K562 (cell line): ENCODE data around the gene NMRK2. TPM values are rescaled to one million over a fixed set of nuclear protein-coding genes. Genes with fewer than 3 reads are reported as not detected.

Source experiments
- ATF2 ChIP-seq: sonication (generic); formaldehyde crosslinking; IDR thresholded peaks from 2 replicates; pipeline ENCODE4 v1.8.1; 2022; ENCODE audit warnings: missing genetic modification reagents
- EWSR1 ChIP-seq: fragments of 450-650 bp; IDR thresholded peaks from 2 replicates; pipeline ENCODE4 v1.6.1; 2018; ENCODE audit warnings: borderline replicate concordance, mild to moderate bottlenecking, low read depth, moderate library complexity; ENCODE audit not compliant: partially characterized antibody
- MCM7 ChIP-seq, 2 experiments: fragments of 450-650 bp; IDR thresholded peaks; 2 replicates each; pipeline ENCODE4 v1.6.1; 2016 to 2018
- NBN ChIP-seq: fragments of 450-650 bp; IDR thresholded peaks from 2 replicates; pipeline ENCODE4 v1.6.1; 2016; ENCODE audit warnings: low read depth, mild to moderate bottlenecking
- NFIC ChIP-seq: fragments of 450-650 bp; IDR thresholded peaks from 2 replicates; pipeline ENCODE4 v1.6.1; 2017; ENCODE audit warnings: mild to moderate bottlenecking, inconsistent platforms
- NFYB ChIP-seq: IDR thresholded peaks from 2 replicates; pipeline ENCODE4 v1.6.1; 2011; ENCODE audit warnings: mild to moderate bottlenecking, moderate library complexity; ENCODE audit not compliant: insufficient read length; ENCODE audit errors: extremely low read depth
- NKRF ChIP-seq: fragments of 450-650 bp; IDR thresholded peaks from 2 replicates; pipeline ENCODE4 v1.6.1; 2016; ENCODE audit warnings: borderline replicate concordance
- RERE ChIP-seq: sonication (generic); formaldehyde crosslinking; IDR thresholded peaks from 2 replicates; pipeline ENCODE4 v1.8.0; 2023; ENCODE audit warnings: missing genetic modification reagents, mild to moderate bottlenecking, borderline replicate concordance
- TARDBP ChIP-seq: fragments of 450-650 bp; IDR thresholded peaks from 2 replicates; pipeline ENCODE4 v1.6.1; 2016
- XRCC4 ChIP-seq: IDR thresholded peaks from one replicate; pipeline ENCODE4 v1.6.1; 2011; ENCODE audit not compliant: insufficient read depth, insufficient read length; ENCODE audit errors: extremely low read depth
- polyA plus RNA-seq, 8 experiments: library from polyadenylated mRNA; depleted of rRNA in 4 of 8; stranded (reverse) in 5 of 8; unstranded in 3 of 8; fragments of >200 nt; fragmentation: Nextera tagmentation in 2 of 8; fragmentation: Illumina TruSeq in 1 of 8; extraction: Ambion mirVana in 2 of 8; extraction: Trizol in 1 of 8; gene quantifications; 2 replicates each; pipeline versions ENCODE4 v1.2.1 to v1.2.3, GENCODE V29; 2011 to 2014; ENCODE audit warnings: inconsistent platforms in 1 of 8, missing spikeins in 1 of 8
- total RNA-seq, 7 experiments: library from RNA; depleted of rRNA in 6 of 7; stranded (reverse); fragments of >200 nt in 6 of 7; fragmentation: Illumina TruSeq in 2 of 7; extraction: Trizol in 2 of 7; gene quantifications; 2 replicates each; pipeline versions ENCODE4 v1.2.1 to v1.2.3, GENCODE V29; 2011 to 2021; ENCODE audit warnings: low replicate concordance in 1 of 7
- TF ChIP-seq, protein P1 (sequence below): fragments of 450-650 bp; IDR thresholded peaks from 2 replicates; pipeline ENCODE4 v1.6.1; 2018; ENCODE audit not compliant: partially characterized antibody
- TF ChIP-seq, protein P2 (sequence below): sonication (generic); formaldehyde crosslinking; IDR thresholded peaks from 2 replicates; pipeline ENCODE4 v1.8.0; 2022; ENCODE audit warnings: mild to moderate bottlenecking, low read depth, missing genetic modification reagents
- TF ChIP-seq, protein P3 (sequence below): fragments of 450-650 bp; formaldehyde crosslinking; IDR thresholded peaks from 2 replicates; pipeline ENCODE4 v1.4.0; 2022; ENCODE audit warnings: missing genetic modification characterization

NMRK2 gene
- total and polyA plus RNA-seq, 9 of the 15 experiments (the other 6 are each of a cell fraction or from before 2014, with no cell fraction given): not detected

DNA sequence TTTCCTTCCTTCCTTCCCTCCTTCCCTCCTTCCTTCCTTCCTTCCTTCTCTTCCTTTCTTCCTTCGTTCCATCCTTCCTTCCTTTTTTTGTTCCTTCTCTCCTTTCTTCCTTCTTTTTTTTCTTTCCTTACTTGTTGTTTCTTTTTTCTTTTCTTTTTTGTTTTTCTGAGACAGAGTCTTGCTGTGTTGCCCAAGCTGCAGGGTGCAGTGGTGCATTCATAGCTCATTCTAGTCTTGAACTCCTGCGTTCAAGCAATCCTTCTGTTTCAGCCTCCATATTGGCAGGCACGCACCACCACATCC, 57.9 kb downstream of the NMRK2 start (continued):
- TF ChIP-seq, protein P1, sequence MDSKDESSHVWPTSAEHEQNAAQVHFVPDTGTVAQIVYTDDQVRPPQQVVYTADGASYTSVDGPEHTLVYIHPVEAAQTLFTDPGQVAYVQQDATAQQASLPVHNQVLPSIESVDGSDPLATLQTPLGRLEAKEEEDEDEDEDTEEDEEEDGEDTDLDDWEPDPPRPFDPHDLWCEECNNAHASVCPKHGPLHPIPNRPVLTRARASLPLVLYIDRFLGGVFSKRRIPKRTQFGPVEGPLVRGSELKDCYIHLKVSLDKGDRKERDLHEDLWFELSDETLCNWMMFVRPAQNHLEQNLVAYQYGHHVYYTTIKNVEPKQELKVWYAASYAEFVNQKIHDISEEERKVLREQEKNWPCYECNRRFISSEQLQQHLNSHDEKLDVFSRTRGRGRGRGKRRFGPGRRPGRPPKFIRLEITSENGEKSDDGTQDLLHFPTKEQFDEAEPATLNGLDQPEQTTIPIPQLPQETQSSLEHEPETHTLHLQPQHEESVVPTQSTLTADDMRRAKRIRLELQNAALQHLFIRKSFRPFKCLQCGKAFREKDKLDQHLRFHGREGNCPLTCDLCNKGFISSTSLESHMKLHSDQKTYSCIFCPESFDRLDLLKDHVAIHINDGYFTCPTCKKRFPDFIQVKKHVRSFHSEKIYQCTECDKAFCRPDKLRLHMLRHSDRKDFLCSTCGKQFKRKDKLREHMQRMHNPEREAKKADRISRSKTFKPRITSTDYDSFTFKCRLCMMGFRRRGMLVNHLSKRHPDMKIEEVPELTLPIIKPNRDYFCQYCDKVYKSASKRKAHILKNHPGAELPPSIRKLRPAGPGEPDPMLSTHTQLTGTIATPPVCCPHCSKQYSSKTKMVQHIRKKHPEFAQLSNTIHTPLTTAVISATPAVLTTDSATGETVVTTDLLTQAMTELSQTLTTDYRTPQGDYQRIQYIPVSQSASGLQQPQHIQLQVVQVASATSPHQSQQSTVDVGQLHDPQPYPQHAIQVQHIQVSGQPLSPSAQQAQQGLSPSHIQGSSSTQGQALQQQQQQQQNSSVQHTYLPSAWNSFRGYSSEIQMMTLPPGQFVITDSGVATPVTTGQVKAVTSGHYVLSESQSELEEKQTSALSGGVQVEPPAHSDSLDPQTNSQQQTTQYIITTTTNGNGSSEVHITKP: no peak
- TF ChIP-seq NFIC (peak; percentile 15; the same call in 1 of the 2 replicates), RERE (CRISPR knock-in tag) (no peak), EWSR1 (no peak), NBN (0 out of 2 replicates have a peak, but pooled peaks have one; percentile 78), ATF2 (CRISPR knock-in tag) (no peak), TARDBP (no peak), MCM7 (IDR thresholded peaks at IDR 0.05) (peak in 1 of 2 experiments; percentile 68; a peak in 1 of 4 replicates), NKRF (peak; percentile 72; the same call in 1 of the 2 replicates), NFYB (no peak), XRCC4 (no peak)
- TF ChIP-seq, protein P2, sequence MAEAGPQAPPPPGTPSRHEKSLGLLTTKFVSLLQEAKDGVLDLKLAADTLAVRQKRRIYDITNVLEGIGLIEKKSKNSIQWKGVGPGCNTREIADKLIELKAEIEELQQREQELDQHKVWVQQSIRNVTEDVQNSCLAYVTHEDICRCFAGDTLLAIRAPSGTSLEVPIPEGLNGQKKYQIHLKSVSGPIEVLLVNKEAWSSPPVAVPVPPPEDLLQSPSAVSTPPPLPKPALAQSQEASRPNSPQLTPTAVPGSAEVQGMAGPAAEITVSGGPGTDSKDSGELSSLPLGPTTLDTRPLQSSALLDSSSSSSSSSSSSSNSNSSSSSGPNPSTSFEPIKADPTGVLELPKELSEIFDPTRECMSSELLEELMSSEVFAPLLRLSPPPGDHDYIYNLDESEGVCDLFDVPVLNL (CRISPR knock-in tag): no peak
- TF ChIP-seq, protein P3, sequence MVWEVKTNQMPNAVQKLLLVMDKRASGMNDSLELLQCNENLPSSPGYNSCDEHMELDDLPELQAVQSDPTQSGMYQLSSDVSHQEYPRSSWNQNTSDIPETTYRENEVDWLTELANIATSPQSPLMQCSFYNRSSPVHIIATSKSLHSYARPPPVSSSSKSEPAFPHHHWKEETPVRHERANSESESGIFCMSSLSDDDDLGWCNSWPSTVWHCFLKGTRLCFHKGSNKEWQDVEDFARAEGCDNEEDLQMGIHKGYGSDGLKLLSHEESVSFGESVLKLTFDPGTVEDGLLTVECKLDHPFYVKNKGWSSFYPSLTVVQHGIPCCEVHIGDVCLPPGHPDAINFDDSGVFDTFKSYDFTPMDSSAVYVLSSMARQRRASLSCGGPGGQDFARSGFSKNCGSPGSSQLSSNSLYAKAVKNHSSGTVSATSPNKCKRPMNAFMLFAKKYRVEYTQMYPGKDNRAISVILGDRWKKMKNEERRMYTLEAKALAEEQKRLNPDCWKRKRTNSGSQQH (CRISPR knock-in tag): no peak
